Ishikawa (cell line): ENCODE measurements around the gene PCBP3.

Experiments
- RAD21 ChIP-seq: IDR thresholded peaks from 2 replicates; pipeline ENCODE4 v1.6.1; 2012; ENCODE audit warnings: low read depth
- REST ChIP-seq: IDR thresholded peaks from 2 replicates; pipeline ENCODE4 v1.6.1; 2012; ENCODE audit warnings: low read depth, mild to moderate bottlenecking
- TEAD4 ChIP-seq: IDR thresholded peaks from 2 replicates; pipeline ENCODE4 v1.6.1; 2012
- YY1 ChIP-seq: IDR thresholded peaks from 2 replicates; pipeline ENCODE4 v1.6.1; 2012; ENCODE audit warnings: low read depth

DNA sequence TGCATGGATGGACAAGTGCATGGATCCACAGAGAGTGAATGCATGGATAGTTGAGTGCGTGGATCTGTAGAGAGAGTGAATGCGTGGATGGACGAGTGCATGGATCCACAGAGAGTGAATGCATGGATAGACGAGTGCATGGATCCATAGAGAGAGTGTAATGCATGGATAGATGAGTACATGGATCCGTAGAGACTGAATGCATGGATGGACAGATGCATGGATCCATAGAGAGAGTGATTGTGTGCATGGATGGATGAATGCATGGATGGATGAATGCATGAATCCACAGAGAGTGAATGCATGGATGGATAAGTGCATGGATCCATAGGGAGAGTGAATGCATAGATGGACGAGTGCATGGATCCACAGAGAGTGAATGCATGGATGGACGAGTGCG, 153.8 kb downstream of the PCBP3 start:
- TF ChIP-seq REST (no peak), RAD21 (no peak), TEAD4 (no peak), YY1 (no peak)
